Measurements from ENCODE around the gene AGXT2.
"Not testable (repeated sequence)": the region's sequence is repeated elsewhere in the genome, so short reads cannot be mapped to it uniquely, and the experiment has no call there.

Gene AGXT2

DNA sequence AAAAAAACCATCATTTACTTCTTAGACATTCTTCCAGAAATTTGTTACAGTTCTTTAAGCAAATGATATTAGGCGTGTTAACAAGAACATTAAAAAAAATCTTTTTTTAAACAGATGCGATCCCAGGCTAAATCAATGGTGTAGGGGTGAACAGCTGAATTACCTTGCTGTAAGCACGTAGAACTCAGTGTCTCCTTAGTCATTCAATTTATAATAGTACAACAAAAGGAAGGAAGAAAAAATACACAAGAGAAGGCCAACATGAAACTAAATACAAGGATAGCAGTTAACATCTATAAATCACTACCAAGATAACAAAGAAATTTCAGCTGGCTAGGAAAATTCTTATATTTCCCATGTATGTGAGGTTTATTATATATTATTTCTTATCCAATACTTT, 35.4 kb downstream of the AGXT2 start:
- no peak for DNase-seq

DNA sequence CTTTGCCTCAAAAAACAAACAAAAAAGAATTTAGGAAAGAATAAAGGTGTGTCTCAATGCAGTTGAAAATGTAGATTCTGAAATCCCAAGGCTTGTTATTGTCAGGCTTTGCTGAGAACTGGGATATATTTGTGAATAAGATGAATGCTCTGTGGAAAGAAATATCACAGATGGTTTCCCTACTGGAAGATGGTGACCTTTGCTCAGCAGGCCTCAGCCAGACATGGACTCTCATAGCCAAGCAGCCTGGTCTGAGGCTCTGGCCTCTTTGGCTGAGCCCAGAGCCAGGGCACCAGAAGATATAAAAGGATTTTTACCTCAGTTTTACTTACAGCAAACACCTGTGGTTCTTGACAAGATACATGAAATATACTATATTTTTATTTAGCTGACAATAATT, 37.1 kb downstream of the AGXT2 start:
- DNase-seq, result no peak

DNA sequence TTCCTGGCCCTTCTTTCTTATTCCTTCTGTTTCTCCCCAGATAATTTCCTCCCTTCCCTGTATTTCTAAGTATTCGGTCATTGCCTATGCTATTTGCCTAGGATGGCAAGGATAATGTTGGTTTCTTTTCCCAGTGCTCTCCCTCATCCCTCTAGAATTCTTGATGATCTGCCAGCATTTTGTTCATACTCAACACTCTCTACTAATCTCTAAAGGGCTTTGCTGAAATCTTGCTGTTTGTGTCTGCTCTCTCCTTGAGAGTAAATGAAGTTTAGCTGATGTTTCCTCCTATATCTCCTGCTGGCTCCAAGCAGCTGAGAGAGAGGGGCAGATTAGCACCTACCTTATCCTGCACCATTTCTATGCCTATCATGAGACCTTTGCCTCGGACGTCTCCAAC, 38.1 kb downstream of the AGXT2 start:
- no peak for DNase-seq

DNA sequence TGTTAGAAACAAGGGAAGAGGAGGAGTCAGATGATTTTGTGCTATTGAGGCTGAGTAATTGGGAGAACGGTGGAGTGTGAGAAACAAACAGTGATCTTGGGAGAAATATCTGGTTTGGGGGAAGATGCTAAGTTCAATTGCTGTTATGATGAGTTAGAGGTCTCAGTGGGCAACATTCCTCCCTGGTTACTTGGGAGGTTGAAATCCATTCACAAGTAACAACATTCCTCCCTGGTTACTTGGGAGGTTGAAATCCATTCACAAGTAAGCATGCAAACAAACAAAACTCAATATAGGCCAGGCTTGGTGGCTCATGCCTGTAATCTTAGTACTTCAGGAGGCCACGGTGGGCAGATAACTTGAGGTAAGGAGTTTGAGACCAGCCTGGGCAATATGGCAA, 38.7 kb downstream of the AGXT2 start:
- DNase-seq, result no peak

DNA sequence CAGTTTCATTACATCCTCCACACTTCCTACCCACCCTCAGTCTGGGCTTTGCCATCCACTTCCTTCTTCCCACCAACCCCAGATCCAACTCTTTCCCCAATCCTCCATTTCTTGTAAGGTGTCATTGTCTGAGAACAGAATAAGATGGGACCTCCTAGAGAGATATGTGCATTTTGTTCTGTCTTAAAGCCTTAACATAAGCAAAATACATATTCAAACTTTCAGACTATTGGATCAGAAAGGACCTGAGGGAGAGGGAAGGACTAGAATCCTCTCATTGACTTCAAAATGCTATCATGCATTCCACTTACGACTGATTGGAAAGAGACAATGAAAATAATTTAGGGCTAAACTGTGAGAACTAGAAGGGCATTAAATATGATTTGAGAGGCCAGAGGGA, 43.0 kb downstream of the AGXT2 start:
- DNase-seq, result no peak

DNA sequence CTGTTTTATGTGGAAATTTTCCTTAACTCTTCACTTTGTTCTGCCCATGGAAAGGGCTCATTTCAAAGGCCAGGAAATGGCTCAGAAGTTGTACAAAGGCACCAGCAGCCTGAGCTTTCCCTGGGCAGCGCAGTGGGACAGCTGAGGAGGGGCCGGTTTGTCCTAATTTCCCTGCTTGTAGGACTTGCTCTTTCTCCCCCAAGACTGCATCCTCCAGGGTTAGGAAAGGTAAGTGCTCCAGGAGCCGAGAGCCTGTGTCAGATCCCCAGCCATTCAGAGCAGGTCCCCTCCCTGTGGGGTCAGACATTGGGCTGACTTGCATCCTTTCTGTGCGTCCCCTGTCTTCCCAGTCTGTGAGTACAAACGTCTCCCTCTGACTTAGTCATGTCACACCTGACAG, 43.5 kb downstream of the AGXT2 start:
- no peak for DNase-seq

DNA sequence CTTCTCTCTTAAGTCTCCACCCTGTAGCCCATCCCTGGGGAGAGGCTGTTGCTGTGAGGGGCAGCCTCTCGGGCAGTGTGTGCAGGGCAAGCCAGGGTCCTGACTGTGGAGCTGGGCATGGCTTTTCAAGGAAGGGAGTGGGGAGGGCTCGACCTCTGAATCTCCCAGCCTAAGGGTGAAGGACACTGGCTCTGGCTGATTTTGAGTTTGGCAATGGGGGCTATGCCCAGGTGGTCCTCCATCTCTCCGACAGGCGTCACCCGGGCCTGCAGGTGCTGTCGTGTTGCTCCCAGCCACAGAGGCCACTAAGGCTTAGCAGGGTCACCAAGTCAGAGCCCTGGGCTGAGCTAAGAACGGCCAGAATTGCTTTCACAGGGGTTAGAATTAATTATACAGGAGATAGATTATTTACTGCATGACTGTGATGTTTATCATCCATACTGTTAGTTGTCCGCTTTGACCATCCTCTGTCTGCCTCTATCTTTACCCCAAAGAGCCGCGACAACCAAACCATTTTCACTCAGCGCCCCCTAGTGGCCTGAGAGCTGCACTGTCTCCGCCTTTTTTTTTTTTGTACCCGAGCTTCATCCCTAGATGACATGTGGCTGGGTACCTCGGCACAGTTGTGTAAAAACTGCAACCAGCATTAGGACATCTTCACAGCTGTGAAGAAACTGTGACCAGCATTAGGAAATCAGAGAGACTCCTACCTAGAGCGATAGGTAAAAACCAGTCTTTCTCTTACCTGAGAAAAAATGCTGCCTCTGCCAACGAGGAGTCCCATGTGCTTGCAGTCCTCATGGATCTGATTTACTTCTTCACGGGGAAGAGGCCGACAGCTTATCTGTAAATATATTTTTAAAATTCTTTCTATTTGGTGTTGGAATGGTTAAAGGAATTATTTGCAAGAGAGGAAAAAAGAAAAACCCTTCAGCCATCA, 44.5 kb downstream of the AGXT2 start:
- peak; percentile 11 for DNase-seq

DNA sequence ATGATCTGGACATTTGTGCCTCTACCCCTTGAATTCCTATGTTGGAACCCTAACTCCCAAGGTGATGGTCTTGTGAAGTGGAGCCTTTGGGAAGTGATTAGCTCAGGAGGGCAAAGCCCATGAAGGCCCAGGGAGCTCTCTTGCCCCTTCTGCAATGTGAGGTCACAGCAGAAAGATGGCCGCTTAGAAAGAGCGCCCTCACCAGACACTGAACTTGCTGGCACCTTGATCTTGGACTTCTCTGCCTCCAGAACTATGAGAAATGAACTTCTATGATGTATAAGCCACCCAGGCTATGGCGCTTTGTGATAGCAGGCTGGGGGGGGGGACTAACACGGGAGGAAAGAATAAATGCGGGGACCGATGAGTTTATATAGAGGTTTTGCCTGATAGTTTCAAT, 45.3 kb downstream of the AGXT2 start:
- DNase-seq, result no peak

DNA sequence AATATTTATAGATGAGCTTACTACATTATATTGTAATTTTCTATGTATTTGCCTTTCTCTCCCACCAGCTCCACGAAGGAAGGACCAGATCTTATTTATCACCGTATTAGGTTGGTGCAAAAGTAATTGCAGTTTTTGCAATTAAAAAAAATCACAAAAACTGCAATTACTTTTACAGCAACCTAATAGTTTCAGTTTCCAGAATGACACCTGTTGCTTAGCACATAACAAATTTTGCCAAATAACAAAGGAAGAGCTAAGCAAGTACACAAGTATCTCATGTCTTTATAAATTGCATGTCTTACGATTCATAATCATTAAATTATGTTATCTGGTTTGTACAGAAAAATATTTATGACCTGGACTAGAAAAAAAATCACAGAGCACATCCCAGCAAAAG, 45.9 kb downstream of the AGXT2 start:
- no peak for DNase-seq

DNA sequence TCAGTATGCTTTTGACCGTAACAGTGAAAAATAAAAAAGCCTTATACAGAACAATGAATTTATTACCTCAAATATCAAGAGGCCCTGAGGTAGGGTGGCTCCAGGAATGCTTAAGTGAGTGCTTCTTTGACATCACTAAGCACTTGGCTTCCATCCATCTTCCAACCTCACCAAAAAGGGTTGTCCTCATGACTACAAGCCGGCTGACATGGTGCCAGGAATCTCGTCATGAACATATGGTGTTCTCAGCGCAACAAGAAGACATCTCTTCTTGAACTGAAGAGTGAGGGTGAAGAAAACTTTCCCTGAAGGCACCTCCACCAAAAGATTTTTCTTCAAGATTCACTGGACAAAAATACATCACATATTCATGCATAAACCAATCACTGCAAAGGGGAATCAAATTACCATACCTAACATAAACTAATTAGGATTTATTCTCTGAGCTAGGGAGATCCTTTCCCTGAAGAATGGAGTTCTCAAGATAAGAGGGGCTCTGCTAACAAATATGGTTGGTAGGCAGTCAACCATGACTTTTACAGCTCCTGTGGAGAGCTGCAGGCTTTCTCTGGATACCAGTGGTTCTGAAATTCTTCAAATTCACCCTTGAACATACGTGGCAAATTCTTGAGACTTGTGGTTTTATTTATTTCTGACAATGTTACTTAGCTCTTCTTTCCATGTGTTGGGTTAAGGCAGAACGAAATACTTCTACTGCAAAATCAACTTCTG, 49.5 kb downstream of the AGXT2 start:
- DNase-seq, result peak; percentile 62

DNA sequence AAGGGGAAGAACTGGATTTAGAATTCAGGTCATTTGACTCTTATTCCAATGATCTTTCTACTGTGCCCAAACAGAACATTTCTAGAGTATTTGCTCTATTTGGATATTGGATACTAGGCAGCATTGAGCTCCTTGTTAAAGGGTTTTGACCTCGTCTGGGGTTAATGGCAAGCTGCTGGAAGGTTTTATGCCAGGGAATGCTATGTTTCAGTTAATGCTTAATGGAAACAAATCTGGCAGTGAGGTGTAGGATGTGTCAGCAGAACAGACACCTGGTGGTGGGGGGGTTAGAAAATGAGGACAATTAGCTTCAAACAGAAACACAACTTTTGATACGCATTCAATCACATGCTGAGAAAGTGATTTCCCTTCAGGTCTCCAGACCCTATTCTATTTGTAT, 51.5 kb downstream of the AGXT2 start:
- DNase-seq, result no peak

DNA sequence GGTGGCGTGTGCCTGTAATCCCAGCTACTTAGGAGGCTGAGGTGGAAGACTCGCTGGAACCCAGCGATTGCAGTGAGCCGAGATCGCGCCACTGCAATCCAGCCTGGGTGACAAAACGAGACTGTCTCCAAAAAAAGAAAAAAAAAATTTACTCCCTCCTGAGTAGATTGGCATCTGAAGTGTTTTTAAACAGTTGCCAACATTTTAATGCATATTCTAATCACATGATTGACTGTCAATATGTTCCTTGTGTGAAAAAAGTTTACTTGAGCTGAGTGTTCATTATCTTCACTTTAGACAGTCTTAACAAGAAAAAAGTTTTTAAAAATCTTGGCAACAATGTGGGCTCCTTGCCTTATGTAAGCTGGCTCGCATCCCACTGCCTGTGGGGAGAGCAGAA, 53.8 kb downstream of the AGXT2 start:
- no peak for DNase-seq

DNA sequence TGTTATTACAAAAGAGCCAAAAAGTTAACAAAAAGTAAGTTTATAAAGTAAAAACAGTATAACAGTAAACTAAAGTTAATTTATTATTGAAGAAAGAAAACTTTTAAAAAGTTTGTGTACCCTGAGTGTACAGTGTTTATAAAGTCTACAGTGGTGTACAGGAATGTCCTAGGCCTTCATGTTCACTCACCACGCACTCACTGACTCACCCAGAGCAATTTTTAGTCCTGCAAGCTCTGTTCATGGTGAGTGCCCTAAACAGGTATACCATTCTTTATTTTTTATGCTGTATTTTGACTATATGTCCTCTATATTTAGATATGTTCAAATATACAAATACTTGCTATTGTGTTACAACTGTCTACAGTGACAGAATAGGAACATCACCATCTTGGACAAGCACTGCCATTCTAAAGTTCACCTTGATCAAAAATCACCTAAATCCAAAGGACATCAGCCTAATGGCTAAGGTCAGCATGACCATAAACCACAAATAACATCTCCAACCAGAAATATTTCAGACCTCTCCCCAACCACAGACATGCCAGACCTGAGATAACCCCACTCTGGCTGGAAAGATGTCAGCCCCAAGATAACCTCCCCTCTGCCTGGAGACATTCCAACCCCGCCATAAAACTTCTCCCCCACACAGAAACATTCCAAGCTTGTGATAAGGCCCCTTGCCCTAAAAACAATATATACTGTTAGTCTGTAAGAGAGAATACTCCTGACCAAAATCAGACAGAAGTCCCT, 56.1 kb downstream of the AGXT2 start:
- no peak for DNase-seq

DNA sequence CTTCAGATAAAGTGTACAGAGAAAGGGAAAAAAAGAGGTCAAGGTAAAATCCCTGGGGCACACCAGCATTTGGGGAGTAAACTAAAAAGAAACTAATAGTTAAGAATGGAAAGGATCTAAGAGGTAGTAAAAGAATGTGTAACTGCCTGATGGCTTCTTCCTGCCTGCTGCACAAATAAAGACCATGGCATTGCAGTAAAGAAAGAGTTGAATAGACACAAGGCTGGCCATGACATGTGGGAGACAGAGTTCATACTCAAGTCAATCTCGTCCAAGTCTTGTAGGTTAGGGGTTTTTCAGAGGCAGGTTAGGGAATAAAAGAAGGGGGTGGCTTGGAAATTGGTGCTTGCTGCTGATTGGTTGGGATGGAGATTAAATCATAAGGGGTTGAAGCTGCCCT, 60.8 kb downstream of the AGXT2 start:
- no peak for DNase-seq

DNA sequence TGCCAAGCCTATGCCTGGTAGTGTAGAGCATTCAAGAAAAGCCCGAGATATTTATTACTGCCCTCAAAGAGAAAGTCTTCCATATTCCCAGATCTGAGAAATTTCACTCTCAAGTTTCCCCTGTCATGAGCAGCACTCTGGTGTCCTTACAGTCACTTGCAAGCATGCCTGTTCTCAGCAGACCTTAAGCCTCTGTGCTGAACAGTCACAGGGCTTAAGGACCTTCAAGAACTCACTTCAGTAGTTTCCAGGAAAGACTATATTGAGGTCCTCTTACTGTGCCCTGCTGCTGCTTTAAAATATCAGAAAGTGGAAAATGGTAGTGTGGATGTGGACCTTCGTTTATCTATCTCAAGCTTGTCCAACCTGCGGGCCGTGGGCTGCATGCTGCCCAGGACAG, 64.9 kb downstream of the AGXT2 start:
- no peak for DNase-seq

DNA sequence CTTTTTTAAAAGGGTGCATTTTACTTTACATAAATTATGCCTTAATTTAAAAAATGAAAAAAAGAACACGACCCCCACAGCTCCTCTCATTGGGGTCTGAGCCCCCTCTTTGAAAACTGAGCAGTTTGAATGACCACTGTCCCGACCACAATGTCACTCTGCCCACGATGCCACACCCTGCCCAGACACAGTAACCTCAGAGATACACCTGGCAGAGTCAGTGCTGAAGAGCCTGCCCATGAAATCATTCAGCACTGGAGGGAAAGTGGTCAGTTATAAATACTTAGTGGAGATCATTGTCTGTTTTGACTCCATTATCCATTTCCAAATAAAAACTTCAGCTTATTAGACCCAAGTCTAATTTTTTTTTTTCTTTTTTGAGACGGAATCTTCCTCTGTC, 69.1 kb downstream of the AGXT2 start:
- no peak for DNase-seq

DNA sequence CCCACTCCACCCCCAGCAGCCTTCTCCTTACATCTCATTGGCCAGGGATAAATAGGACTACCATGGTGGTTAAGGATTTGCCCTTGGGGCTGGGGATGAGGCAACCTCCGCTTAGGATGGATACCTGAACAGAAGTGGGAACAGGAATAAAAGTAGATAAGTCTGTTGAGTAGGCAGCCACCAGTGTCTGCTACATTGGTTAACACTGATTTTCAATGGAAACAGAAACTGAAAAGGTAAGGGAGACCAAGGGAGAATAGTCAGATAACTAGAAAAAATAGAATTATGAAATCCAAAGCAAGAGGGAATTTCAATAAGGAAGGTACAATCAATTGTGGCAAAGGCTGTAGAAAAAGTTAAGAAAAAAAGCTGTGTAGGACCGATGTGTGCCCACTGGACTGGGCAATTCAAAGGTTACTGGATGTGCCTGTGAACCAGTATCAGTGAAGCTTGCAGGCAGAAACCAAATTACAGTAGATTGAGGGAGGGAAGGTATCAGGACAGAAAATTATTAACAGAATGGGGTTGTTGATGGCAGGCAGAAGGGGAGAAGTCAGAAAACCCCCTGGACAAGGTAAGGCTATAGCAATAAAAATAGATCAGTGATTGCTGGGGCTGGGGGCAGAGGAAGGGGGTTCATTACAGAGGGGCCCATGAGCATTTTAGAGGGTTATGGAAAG, 69.7 kb downstream of the AGXT2 start:
- no peak for DNase-seq

DNA sequence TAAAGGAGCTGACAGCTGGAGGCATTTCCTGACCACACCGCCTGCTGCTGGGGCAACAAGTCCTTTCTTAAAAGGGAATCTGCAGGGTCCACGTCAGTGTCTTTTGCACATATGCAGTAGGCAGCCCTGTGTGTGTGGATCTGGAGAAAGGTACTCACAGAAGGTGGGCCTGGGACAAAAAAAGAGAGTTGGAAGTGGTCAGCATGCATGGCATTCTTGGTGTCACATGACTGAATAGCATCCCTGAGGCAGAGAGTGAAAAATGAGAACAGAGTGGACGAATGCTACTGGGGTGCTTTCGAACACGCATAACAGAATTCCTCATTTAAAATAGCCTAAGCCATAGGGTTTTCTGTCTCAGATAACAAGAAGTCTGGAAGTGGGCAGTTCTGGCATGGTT, 71.4 kb downstream of the AGXT2 start:
- DNase-seq, result no peak

DNA sequence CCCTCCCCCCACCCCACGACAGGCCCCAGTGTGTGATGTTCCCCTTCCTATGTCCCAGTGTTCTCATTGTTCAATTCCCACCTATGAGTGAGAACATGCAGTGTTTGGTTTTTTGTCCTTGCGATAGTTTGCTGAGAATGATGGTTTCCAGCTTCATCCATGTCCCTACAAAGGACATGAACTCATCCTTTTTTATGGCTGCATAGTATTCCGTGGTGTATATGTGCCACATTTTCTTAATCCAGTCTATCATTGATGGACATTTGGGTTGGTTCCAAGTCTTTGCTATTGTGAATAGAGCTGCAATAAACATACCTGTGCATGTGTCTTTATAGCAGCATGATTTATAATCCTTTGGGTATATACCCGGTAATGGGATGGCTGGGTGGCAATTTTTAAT, 76.1 kb downstream of the AGXT2 start:
- DNase-seq, result not testable (repeated sequence)

DNA sequence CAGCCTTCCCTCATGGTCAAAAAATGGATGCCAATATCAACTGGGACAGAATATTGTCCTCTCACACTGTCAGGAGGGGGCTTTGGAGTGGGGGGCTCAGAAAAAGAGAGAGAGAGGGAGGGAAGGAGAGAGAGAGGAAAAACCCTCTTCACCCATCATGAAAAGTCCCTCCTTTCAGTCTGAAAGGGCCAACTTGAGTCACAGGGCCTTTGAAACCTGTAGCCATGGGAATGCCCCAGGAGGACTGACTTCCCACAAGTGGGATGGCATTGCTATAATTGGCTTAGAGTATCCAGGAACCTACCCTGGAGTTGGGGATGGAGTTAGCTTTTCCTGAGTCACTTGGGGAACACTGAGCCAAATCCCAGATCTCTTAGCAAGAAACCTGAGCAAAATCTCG, 77.2 kb downstream of the AGXT2 start:
- DNase-seq, result no peak

DNA sequence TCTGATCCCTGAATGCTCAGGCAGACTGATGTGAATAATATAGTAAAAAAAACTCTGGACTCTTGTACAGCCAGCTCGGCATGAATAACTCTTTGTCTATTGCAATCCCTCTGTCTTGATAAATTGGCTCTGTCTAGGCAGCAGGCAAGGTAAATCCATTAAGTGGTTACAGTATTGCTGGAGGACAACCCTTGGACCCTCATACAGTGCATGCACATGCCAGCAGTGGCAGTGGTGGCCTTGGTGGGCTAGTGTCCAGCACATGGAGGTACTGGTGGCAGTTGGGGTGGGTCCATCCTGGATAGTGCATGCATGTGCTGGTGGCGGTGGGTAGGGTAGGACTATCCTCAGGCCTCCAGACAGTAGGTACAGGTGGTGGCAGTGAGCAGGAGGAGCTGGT, 79.5 kb downstream of the AGXT2 start:
- no peak for DNase-seq

DNA sequence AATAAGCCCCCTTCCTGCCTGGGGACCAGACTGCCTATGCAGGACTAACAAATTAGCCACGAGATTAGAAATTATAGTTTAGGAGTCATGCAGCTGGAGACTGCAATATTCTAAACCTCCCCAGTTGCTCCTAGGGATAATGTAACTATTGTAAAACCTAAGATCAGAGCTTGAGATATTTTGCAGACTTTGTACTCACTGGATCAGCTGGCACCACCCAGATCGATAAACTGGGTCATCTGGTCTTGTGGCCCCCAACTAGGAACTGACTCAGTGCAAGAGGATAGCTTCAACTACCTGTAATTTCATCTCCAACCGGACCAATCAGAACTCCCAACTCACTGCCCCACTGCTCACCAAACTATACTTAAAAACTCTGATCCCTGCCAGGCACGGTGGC, 80.2 kb downstream of the AGXT2 start:
- no peak for DNase-seq

DNA sequence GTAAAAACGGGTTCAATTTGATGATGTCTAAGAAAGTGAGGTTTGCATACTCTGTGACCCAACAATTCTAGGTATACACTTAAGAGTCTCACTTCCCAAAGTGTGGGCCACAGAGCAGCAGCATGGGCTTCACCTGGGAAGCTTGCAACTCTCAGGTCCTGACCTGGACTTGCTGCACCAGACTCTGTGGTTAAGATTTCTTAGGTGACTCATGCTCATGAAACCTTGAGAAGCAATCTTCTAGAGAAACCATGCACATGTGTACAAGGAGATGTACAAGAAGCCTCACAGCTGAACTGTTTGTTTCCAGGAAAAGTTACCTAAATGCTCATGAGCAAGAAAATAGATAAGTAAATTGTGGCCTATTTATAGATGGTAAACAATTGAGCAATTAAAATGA, 88.4 kb downstream of the AGXT2 start:
- DNase-seq, result no peak
